ENCODE results near the gene PRKCI. TPM values are rescaled to one million over a fixed set of nuclear protein-coding genes. Genes with fewer than 3 reads are reported as not detected.
A peak's percentile ranks its signal among the peaks of the same experiment; 100 is the strongest.

The PRKCI gene
- total RNA-seq, 1 experiment from 2014 or later: 90.6 TPM

GRCh38 chr3:170344971-170345370 is 122.7 kb downstream of the PRKCI start:
- DNase-seq (ENCODE audit: low spot score) (no peak), ATAC-seq (no peak)
- H3K36me3 Mint-ChIP-seq: peaks cover 16% of the 10 kb centered on the region; the same call in 1 of the 2 replicates
- peaks cover 27% of the 10 kb centered on the region for H3K4me1 Mint-ChIP-seq
- H3K4me3 Mint-ChIP-seq: no peak overlapping the region
- ChIA-PET CTCF (interaction anchor here (0.7 kb wide), 1 partner anchor 69 kb away, joined by 3 read pairs; no protein-coding TSS in a partner anchor), POLR2A (interaction anchor here (0.6 kb wide), 1 partner anchor 52 kb away, joined by 7 read pairs; no protein-coding TSS in a partner anchor)
- H3K9me3 Mint-ChIP-seq: peaks cover 19% of the 10 kb centered on the region
- peaks cover 2% of the 10 kb centered on the region; the same call in 1 of the 2 replicates for H3K27me3 Mint-ChIP-seq (ENCODE audit: low read depth)
- TF ChIP-seq FOXJ3 (CRISPR knock-in tag; IDR thresholded peaks at IDR 0.05; ENCODE audit: borderline replicate concordance): no peak
- H3K27ac Mint-ChIP-seq: peak overlapping the region; percentile 70; the same call in 1 of the 2 replicates

- POLR2A ChIA-PET: no interaction called here
- H3K27ac Mint-ChIP-seq: no peak overlapping the region; the same call in 1 of the 2 replicates
- CTCF ChIA-PET: no interaction called here
- TF ChIP-seq JUN (CRISPR knock-in tag; IDR thresholded peaks at IDR 0.05) (no peak), SMAD3 (CRISPR knock-in tag; IDR thresholded peaks at IDR 0.05; ENCODE audit: borderline replicate concordance) (no peak)
- H3K9me3 Mint-ChIP-seq: peaks cover 8% of the 10 kb centered on the region; the same call in 1 of the 2 replicates
- DNase-seq (ENCODE audit: low spot score) (no peak), ATAC-seq (no peak)
- no peak overlapping the region for H3K4me3 Mint-ChIP-seq
- no peaks in the 10 kb centered on the region for H3K27me3 Mint-ChIP-seq (ENCODE audit: low read depth)
- peaks cover 36% of the 10 kb centered on the region for H3K4me1 Mint-ChIP-seq
- H3K36me3 Mint-ChIP-seq: 0 out of 2 replicates have a peak, but pooled peaks cover 4% of the 10 kb centered on the region
Observed at GRCh38 chr3:170346481-170347392, 124.5 kb downstream of the PRKCI start.

- no peak overlapping the region for H3K4me3 Mint-ChIP-seq
- peaks cover 49% of the 10 kb centered on the region for H3K4me1 Mint-ChIP-seq
- H3K36me3 Mint-ChIP-seq: no peaks in the 10 kb centered on the region
- DNase-seq (ENCODE audit: low spot score) (no peak), ATAC-seq (no peak)
- H3K27ac Mint-ChIP-seq: no peak overlapping the region
- CTCF ChIA-PET: no interaction called here
- H3K27me3 Mint-ChIP-seq (ENCODE audit: low read depth): no peaks in the 10 kb centered on the region
- no peaks in the 10 kb centered on the region for H3K9me3 Mint-ChIP-seq
- POLR2A ChIA-PET: no interaction called here
- TF ChIP-seq ETV6 (CRISPR knock-in tag; IDR thresholded peaks at IDR 0.05) (no peak), TEAD4 (CRISPR knock-in tag; IDR thresholded peaks at IDR 0.05) (no peak), IRF1 (CRISPR knock-in tag; IDR thresholded peaks at IDR 0.05) (no peak), ERG (CRISPR knock-in tag; IDR thresholded peaks at IDR 0.05) (no peak), TCF7 (CRISPR knock-in tag; IDR thresholded peaks at IDR 0.05; ENCODE audit: low read depth) (no peak), MAX (CRISPR knock-in tag; IDR thresholded peaks at IDR 0.05) (no peak), OVOL2 (CRISPR knock-in tag; IDR thresholded peaks at IDR 0.05; ENCODE audit: borderline replicate concordance) (no peak), EMX1 (CRISPR knock-in tag; IDR thresholded peaks at IDR 0.05) (no peak), MLX (CRISPR knock-in tag; IDR thresholded peaks at IDR 0.05) (no peak), ESRRA (CRISPR knock-in tag; IDR thresholded peaks at IDR 0.05; ENCODE audit: borderline replicate concordance) (no peak), USF1 (CRISPR knock-in tag; IDR thresholded peaks at IDR 0.05) (no peak), GTF2I (CRISPR knock-in tag; conservative IDR thresholded peaks at IDR 0.05) (no peak), AFF4 (CRISPR knock-in tag; IDR thresholded peaks at IDR 0.05; ENCODE audit: borderline replicate concordance) (no peak), IRF2 (CRISPR knock-in tag; IDR thresholded peaks at IDR 0.05; ENCODE audit: borderline replicate concordance, low read depth) (no peak), CTCF (IDR thresholded peaks at IDR 0.05) (no peak), ZNF671 (CRISPR knock-in tag; IDR thresholded peaks at IDR 0.05) (no peak)
Observed at GRCh38 chr3:170350515-170351413, 128.5 kb downstream of the PRKCI start.

All from WTC11 (cell line).